CD4-positive, alpha-beta T cell (primary cell): ENCODE results near the gene SPG11. TPM values are rescaled to one million over a fixed set of nuclear protein-coding genes. Genes with fewer than 3 reads are reported as not detected.
A peak's percentile ranks its signal among the peaks of the same experiment; 100 is the strongest.

Experiments
- ATAC-seq: fragments of 200-7000 bp; cut with Tn5 transposase; one replicate; pipeline ENCODE4 v1.10.0; 2022; ENCODE audit warnings: mild to moderate bottlenecking; ENCODE audit not compliant: poor library complexity
- CTCF ChIA-PET: fragments of 350-600 bp; sonication (Branson Sonifier 250); formaldehyde crosslinking; loops from one replicate; lab custom pipeline; 2021; ENCODE audit warnings: antibody characterized with exemption, inconsistent platforms; lab: Charles Lee
- POLR2A ChIA-PET: fragments of 350-600 bp; sonication (Branson Sonifier 250); formaldehyde crosslinking; loops from one replicate; lab custom pipeline; 2021; ENCODE audit warnings: antibody characterized with exemption, inconsistent platforms; lab: Charles Lee
- DNase-seq, 14 experiments: peaks; one replicate each; pipeline ENCODE4 v3.0.0-alpha.2; 2013 to 2020; ENCODE audit warnings: mixed read lengths in 2 of 14
- H3K27ac ChIP-seq, 2 donors: one replicate each; pipeline versions ENCODE4 v1.5.1 to v1.7.0; 2013; ENCODE audit warnings: low read length in 2 of 2, low read depth in 1 of 2, mild to moderate bottlenecking in 1 of 2
- H3K27me3 ChIP-seq, 2 experiments: 1 replicate in 1 of 2; 2 replicates in 1 of 2; pipeline versions ENCODE4 v1.6.1 to v1.7.0; 2013; ENCODE audit warnings: low read length in 2 of 2, control low read depth in 1 of 2, mild to moderate bottlenecking in 1 of 2, moderate library complexity in 1 of 2; ENCODE audit not compliant: insufficient read depth in 2 of 2, control insufficient read depth in 1 of 2
- H3K36me3 ChIP-seq: one replicate; pipeline ENCODE4 v1.6.1; 2013; ENCODE audit warnings: low read length, control low read depth; ENCODE audit not compliant: insufficient read depth
- H3K4me1 ChIP-seq: one replicate; pipeline ENCODE4 v1.6.1; 2013; ENCODE audit warnings: low read length, control low read depth; ENCODE audit not compliant: insufficient read depth
- H3K4me3 ChIP-seq: one replicate; pipeline ENCODE4 v1.5.1; 2013; ENCODE audit warnings: mild to moderate bottlenecking, low read length, moderate library complexity
- H3K9me3 ChIP-seq, 2 experiments: 1 replicate in 1 of 2; 2 replicates in 1 of 2; pipeline versions ENCODE4 v1.6.1 to v1.7.0; 2013; ENCODE audit warnings: low read length in 2 of 2, mild to moderate bottlenecking in 2 of 2, control low read depth in 1 of 2, moderate library complexity in 1 of 2; ENCODE audit not compliant: control insufficient read depth in 1 of 2, insufficient read depth in 1 of 2
- H3K27ac Mint-ChIP-seq: one replicate; pipeline ENCODE4 v1.8.0; 2020; ENCODE audit warnings: mixed read lengths
- H3K27me3 Mint-ChIP-seq: one replicate; pipeline ENCODE4 v1.8.0; 2021; ENCODE audit warnings: mixed read lengths
- H3K36me3 Mint-ChIP-seq: one replicate; pipeline ENCODE4 v1.8.0; 2021; ENCODE audit warnings: low read depth, mixed read lengths
- H3K4me1 Mint-ChIP-seq: one replicate; pipeline ENCODE4 v1.8.0; 2021; ENCODE audit warnings: low read depth, mixed read lengths
- H3K4me3 Mint-ChIP-seq: one replicate; pipeline ENCODE4 v1.8.0; 2020; ENCODE audit warnings: mild to moderate bottlenecking, mixed read lengths
- H3K9me3 Mint-ChIP-seq: one replicate; pipeline ENCODE4 v1.8.0; 2020; ENCODE audit warnings: mixed read lengths
- intact Hi-C, 2 experiments: fragments of 100-400 bp; cut with DNase I in 1 of 2; cut with micrococcal nuclease in 1 of 2; formaldehyde crosslinking; loops; one replicate each; pipeline versions ENCODE4 v1.15.1 to v1.9.0; 2023 to 2025; cut with DNase I, micrococcal nuclease
- total RNA-seq, 174 experiments: library from RNA in 2 of 174; stranded (reverse) in 2 of 174; gene quantifications; one replicate each; pipeline ENCODE4 v1.2.3 and lab custom pipeline; 2021 to 2026
- TF ChIP-seq, protein P1 (sequence below): fragments of 200-600 bp; IDR thresholded peaks from one replicate; pipeline ENCODE4 v1.8.0; 2022; ENCODE audit warnings: antibody characterized with exemption, mild to moderate bottlenecking

The SPG11 gene
- total RNA-seq, 2 experiments from 2014 or later, result 49.9 to 51.3 TPM

DNA sequence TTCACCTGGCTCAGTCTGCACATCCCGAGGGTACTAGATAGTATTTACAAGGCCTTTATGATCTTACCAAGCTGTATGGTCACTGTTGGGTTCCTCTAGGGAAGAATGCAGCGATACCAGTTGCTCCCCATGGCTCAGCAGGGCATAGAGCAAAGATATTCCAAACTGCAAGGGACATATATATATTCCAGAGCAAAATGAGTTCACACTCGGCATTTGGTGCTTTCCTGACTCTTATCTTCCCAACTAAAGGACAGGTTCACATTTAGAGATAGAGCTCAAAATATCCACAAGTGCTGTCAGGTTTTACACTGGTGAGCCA is 3.5 kb upstream of the SPG11 start:
- Mint-ChIP-seq H3K9me3 (no peaks in the 10 kb centered on the region), H3K4me3 (peak overlapping the region; percentile 79), H3K27ac (peak overlapping the region; percentile 96), H3K36me3 (peaks cover 13% of the 10 kb centered on the region), H3K27me3 (no peaks in the 10 kb centered on the region), H3K4me1 (peaks cover 83% of the 10 kb centered on the region)
- Histone ChIP-seq H3K4me3 (peak overlapping the region; percentile 28), H3K27me3 (no peaks in the 10 kb centered on the region), H3K27ac (peak overlapping the region; percentile 68 to 97), H3K36me3 (no peaks in the 10 kb centered on the region), H3K4me1 (peaks cover 90% of the 10 kb centered on the region), H3K9me3 (no peaks in the 10 kb centered on the region)
- intact Hi-C loops, result loop anchor here (1.0 to 10.0 kb wide), 3 partner anchors 14 to 72 kb away; no protein-coding TSS in a partner anchor
- ChIA-PET CTCF (interaction anchor here (0.9 to 2.7 kb wide), 8 partner anchors 10 to 71 kb away, joined by 3 to 19 read pairs (median 5); partner anchors contain the start of genes B2M and PATL2), POLR2A (interaction anchor here (0.6 to 49.9 kb wide), 9 partner anchors 8 to 842 kb away, joined by 3 to 4232 read pairs (median 4); partner anchors contain the start of genes B2M, EIF3J, MFAP1 and PATL2)
- TF ChIP-seq, protein P1, sequence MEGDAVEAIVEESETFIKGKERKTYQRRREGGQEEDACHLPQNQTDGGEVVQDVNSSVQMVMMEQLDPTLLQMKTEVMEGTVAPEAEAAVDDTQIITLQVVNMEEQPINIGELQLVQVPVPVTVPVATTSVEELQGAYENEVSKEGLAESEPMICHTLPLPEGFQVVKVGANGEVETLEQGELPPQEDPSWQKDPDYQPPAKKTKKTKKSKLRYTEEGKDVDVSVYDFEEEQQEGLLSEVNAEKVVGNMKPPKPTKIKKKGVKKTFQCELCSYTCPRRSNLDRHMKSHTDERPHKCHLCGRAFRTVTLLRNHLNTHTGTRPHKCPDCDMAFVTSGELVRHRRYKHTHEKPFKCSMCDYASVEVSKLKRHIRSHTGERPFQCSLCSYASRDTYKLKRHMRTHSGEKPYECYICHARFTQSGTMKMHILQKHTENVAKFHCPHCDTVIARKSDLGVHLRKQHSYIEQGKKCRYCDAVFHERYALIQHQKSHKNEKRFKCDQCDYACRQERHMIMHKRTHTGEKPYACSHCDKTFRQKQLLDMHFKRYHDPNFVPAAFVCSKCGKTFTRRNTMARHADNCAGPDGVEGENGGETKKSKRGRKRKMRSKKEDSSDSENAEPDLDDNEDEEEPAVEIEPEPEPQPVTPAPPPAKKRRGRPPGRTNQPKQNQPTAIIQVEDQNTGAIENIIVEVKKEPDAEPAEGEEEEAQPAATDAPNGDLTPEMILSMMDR, result no peak
- ATAC-seq, result no peak
- no peak for DNase-seq

DNA sequence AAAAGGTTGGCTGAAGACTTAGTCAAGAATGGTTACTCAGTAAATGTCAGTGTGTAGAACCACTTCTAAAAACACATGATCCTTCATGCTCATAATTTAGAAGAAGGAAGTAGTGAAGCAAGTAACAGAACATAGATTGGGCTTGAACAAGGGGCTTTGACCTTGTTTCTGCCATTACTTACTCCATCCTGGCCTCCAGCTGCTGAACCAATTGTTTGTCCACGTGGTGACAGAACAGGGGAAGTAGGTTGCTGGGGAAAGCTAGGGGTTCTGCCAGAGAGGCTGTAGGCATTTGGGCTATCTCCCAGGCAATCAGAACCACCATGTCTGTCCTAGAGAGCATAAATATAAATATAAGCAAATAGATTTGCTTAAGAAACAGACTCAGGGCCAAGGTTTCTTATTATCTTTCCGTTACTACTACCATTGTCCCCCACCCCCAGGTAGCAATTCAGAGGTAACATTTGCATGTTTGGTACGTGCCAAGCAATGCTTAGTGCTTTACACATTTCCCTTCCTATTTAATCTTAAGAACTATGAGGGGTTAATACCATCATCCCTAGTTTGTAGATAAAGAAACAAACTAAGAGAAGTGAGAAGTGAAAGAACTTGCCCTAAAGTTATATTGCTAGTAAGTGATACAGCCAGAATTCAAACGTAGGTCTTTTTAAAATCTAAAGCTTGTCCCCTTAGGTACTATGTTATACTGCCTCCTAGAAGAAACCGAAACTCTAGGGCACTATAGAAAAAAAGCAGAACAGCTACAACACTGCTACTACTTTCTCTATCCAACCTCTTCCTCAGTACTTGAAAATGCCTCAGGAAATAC is 3.0 kb upstream of the SPG11 start:
- Mint-ChIP-seq H3K4me3 (peak overlapping the region; percentile 79), H3K36me3 (peaks cover 13% of the 10 kb centered on the region), H3K4me1 (peaks cover 83% of the 10 kb centered on the region), H3K9me3 (no peaks in the 10 kb centered on the region), H3K27ac (peak overlapping the region; percentile 96), H3K27me3 (no peaks in the 10 kb centered on the region)
- H3K36me3 ChIP-seq, result no peaks in the 10 kb centered on the region
- CTCF ChIA-PET, result interaction anchor here (0.6 to 2.7 kb wide), 10 partner anchors 11 to 120 kb away, joined by 3 to 19 read pairs (median 4); partner anchors contain the start of genes B2M and PATL2
- H3K9me3 ChIP-seq, result no peaks in the 10 kb centered on the region
- POLR2A ChIA-PET, result interaction anchor here (0.8 to 49.9 kb wide), 8 partner anchors 9 to 842 kb away, joined by 3 to 4232 read pairs (median 4); partner anchors contain the start of genes B2M, EIF3J, MFAP1 and PATL2
- TF ChIP-seq, protein P1, result no peak
- DNase-seq, result peak in 4 of 14 experiments; percentile 19 to 80 (median 59)
- intact Hi-C loops, result loop anchor here (1.0 to 10.0 kb wide), 3 partner anchors 14 to 72 kb away; no protein-coding TSS in a partner anchor
- H3K4me3 ChIP-seq, result peak overlapping the region; percentile 28
- H3K27me3 ChIP-seq, result no peaks in the 10 kb centered on the region
- H3K27ac ChIP-seq, result peak overlapping the region; percentile 68 to 97
- H3K4me1 ChIP-seq, result peaks cover 88% of the 10 kb centered on the region
- no peak for ATAC-seq
